Effector memory CD4-positive, alpha-beta T cell (primary cell): Measurements from ENCODE around the gene ZNF35.
"Not testable (repeated sequence)": the region's sequence is repeated elsewhere in the genome, so short reads cannot be mapped to it uniquely, and the experiment has no call there.

Source experiments
- DNase-seq, 3 donors: peaks; one replicate each; pipeline ENCODE4 v3.0.0-alpha.2; 2020
- H3K27ac ChIP-seq: 2 replicates; pipeline ENCODE4 v1.7.0; 2013; ENCODE audit warnings: mild to moderate bottlenecking, low read length, moderate library complexity; ENCODE audit not compliant: insufficient read depth, poor library complexity, severe bottlenecking
- H3K27me3 ChIP-seq: replicated peaks from 2 replicates; pipeline ENCODE4 v1.7.0; 2013; ENCODE audit warnings: mild to moderate bottlenecking, low read length; ENCODE audit not compliant: insufficient read depth, control insufficient read depth, poor library complexity, severe bottlenecking
- H3K36me3 ChIP-seq: 2 replicates; pipeline ENCODE4 v1.7.0; 2013; ENCODE audit warnings: mild to moderate bottlenecking, low read length, moderate library complexity; ENCODE audit not compliant: control insufficient read depth, insufficient read depth
- H3K4me1 ChIP-seq: 2 replicates; pipeline ENCODE4 v1.7.0; 2013; ENCODE audit warnings: low read length, mild to moderate bottlenecking; ENCODE audit not compliant: control insufficient read depth, insufficient read depth, poor library complexity, severe bottlenecking
- H3K4me3 ChIP-seq: 2 replicates; pipeline ENCODE4 v1.7.0; 2013; ENCODE audit warnings: low read length, low read depth, mild to moderate bottlenecking; ENCODE audit not compliant: insufficient read depth, poor library complexity, severe bottlenecking
- H3K9me3 ChIP-seq: 2 replicates; pipeline ENCODE4 v1.7.0; 2013; ENCODE audit warnings: mild to moderate bottlenecking, low read length, moderate library complexity; ENCODE audit not compliant: control insufficient read depth

ZNF35 gene

GRCh38 chr3:44654039-44654438 lies 5.5 kb downstream of the ZNF35 start:
- Histone ChIP-seq H3K4me1 (no peaks in the 10 kb centered on the region), H3K4me3 (no peak overlapping the region), H3K27ac (no peak overlapping the region), H3K27me3 (no peaks in the 10 kb centered on the region), H3K36me3 (peaks cover 17% of the 10 kb centered on the region), H3K9me3 (no peaks in the 10 kb centered on the region)
- DNase-seq, result no peak

GRCh38 chr3:44659015-44659414 lies 10.5 kb downstream of the ZNF35 start:
- H3K4me1 ChIP-seq, result no peaks in the 10 kb centered on the region
- H3K27me3 ChIP-seq, result no peaks in the 10 kb centered on the region
- H3K9me3 ChIP-seq, result peaks cover 6% of the 10 kb centered on the region
- no peak for DNase-seq
- no peak overlapping the region for H3K4me3 ChIP-seq
- peaks cover 9% of the 10 kb centered on the region for H3K36me3 ChIP-seq
- H3K27ac ChIP-seq, result no peak overlapping the region

- Histone ChIP-seq H3K36me3 (peaks cover 9% of the 10 kb centered on the region), H3K27ac (no peak overlapping the region), H3K4me1 (no peaks in the 10 kb centered on the region), H3K9me3 (peaks cover 6% of the 10 kb centered on the region), H3K4me3 (no peak overlapping the region), H3K27me3 (no peaks in the 10 kb centered on the region)
- DNase-seq, result no peak
These were observed 10.9 kb downstream of the ZNF35 start for GRCh38 chr3:44659434-44659833.

- H3K9me3 ChIP-seq, result peaks cover 6% of the 10 kb centered on the region
- H3K36me3 ChIP-seq, result peaks cover 9% of the 10 kb centered on the region
- no peak overlapping the region for H3K4me3 ChIP-seq
- no peaks in the 10 kb centered on the region for H3K4me1 ChIP-seq
- H3K27me3 ChIP-seq, result no peaks in the 10 kb centered on the region
- DNase-seq, result no peak
- no peak overlapping the region for H3K27ac ChIP-seq
These were observed 12.7 kb downstream of the ZNF35 start for GRCh38 chr3:44661189-44661588.

GRCh38 chr3:44665173-44665572 lies 16.6 kb downstream of the ZNF35 start:
- H3K4me3 ChIP-seq, result no peak overlapping the region
- H3K9me3 ChIP-seq, result peaks cover 6% of the 10 kb centered on the region
- no peaks in the 10 kb centered on the region for H3K36me3 ChIP-seq
- DNase-seq, result no peak
- no peak overlapping the region for H3K27ac ChIP-seq
- H3K4me1 ChIP-seq, result no peaks in the 10 kb centered on the region
- H3K27me3 ChIP-seq, result no peaks in the 10 kb centered on the region

GRCh38 chr3:44666346-44666745 lies 17.8 kb downstream of the ZNF35 start:
- H3K36me3 ChIP-seq, result no peaks in the 10 kb centered on the region
- no peak overlapping the region for H3K4me3 ChIP-seq
- H3K9me3 ChIP-seq, result no peaks in the 10 kb centered on the region
- no peaks in the 10 kb centered on the region for H3K27me3 ChIP-seq
- no peak overlapping the region for H3K27ac ChIP-seq
- no peaks in the 10 kb centered on the region for H3K4me1 ChIP-seq
- no peak for DNase-seq

- no peak overlapping the region for H3K4me3 ChIP-seq
- no peaks in the 10 kb centered on the region for H3K27me3 ChIP-seq
- H3K9me3 ChIP-seq, result peaks cover 3% of the 10 kb centered on the region
- no peak for DNase-seq
- H3K36me3 ChIP-seq, result no peaks in the 10 kb centered on the region
- no peaks in the 10 kb centered on the region for H3K4me1 ChIP-seq
- H3K27ac ChIP-seq, result no peak overlapping the region
These were observed 21.2 kb downstream of the ZNF35 start for GRCh38 chr3:44669760-44670159.

GRCh38 chr3:44673466-44673865 lies 24.9 kb downstream of the ZNF35 start:
- H3K9me3 ChIP-seq, H3K36me3 ChIP-seq, H3K4me3 ChIP-seq, H3K4me1 ChIP-seq, H3K27me3 ChIP-seq, DNase-seq, H3K27ac ChIP-seq: not testable (repeated sequence)

- no peaks in the 10 kb centered on the region for H3K4me1 ChIP-seq
- H3K27me3 ChIP-seq, result no peaks in the 10 kb centered on the region
- H3K9me3 ChIP-seq, result peaks cover 3% of the 10 kb centered on the region
- DNase-seq, result no peak
- H3K27ac ChIP-seq, result no peak overlapping the region
- H3K36me3 ChIP-seq, result no peaks in the 10 kb centered on the region
- H3K4me3 ChIP-seq, result no peak overlapping the region
These were observed 25.7 kb downstream of the ZNF35 start for GRCh38 chr3:44674211-44674610.

- no peaks in the 10 kb centered on the region for H3K27me3 ChIP-seq
- peaks cover 6% of the 10 kb centered on the region for H3K9me3 ChIP-seq
- no peak overlapping the region for H3K27ac ChIP-seq
- no peaks in the 10 kb centered on the region for H3K36me3 ChIP-seq
- no peak overlapping the region for H3K4me3 ChIP-seq
- no peaks in the 10 kb centered on the region for H3K4me1 ChIP-seq
- no peak for DNase-seq
These were observed 30.1 kb downstream of the ZNF35 start for GRCh38 chr3:44678480-44679116.
